Spleen (tissue), 7 donors: ENCODE data around the gene GRIK1.

Experiments
- CTCF ChIP-seq, 11 experiments: fragments of 200-600 bp in 7 of 11; fragments of 450-650 bp in 4 of 11; sonication (generic) in 4 of 11; IDR thresholded peaks in 8 of 11; conservative IDR thresholded peaks in 3 of 11; 1 replicate in 7 of 11; 2 replicates in 4 of 11; pipeline versions ENCODE4 v1.4.0 to v1.8.0; 2016 to 2021; ENCODE audit warnings: antibody characterized with exemption in 11 of 11, inconsistent platforms in 4 of 11, mild to moderate bottlenecking in 1 of 11
- POLR2A ChIP-seq, 3 donors: fragments of 450-650 bp; IDR thresholded peaks; one replicate each; pipeline ENCODE4 v1.5.1; 2017; ENCODE audit warnings: antibody characterized with exemption in 3 of 3, mild to moderate bottlenecking in 1 of 3
- POLR2AphosphoS5 ChIP-seq, 3 donors: sonication (generic); formaldehyde crosslinking; IDR thresholded peaks; one replicate each; pipeline ENCODE4 v1.5.1; 2017; ENCODE audit warnings: antibody characterized with exemption in 3 of 3
- donor health status: DM: no; HTN: no; CAD: no; lungs with moderate emphysema.
- donor health status: DM: no; HTN: no; CAD: no.
- donor health status: DM: no; HTN: no; CAD: no.

- TF ChIP-seq CTCF (IDR thresholded peaks at IDR 0.05 in 8 of 11, conservative IDR thresholded peaks at IDR 0.05 in 3 of 11): no peak
- no peak for TF ChIP-seq POLR2A (IDR thresholded peaks at IDR 0.05)
- no peak for TF ChIP-seq POLR2AphosphoS5 (IDR thresholded peaks at IDR 0.05)
These were observed 12.1 kb upstream of the GRIK1 start for GRCh38 chr21:29951911-29952310.
